Activated naive CD8-positive, alpha-beta T cell (primary cell): ENCODE data around the gene RAB28.
"Not testable (repeated sequence)": the region's sequence is repeated elsewhere in the genome, so short reads cannot be mapped to it uniquely, and the experiment has no call there.

Source experiments
- H3K27ac Mint-ChIP-seq: one replicate; pipeline ENCODE4 v1.8.0; 2021; ENCODE audit warnings: mixed read lengths
- H3K27me3 Mint-ChIP-seq: one replicate; pipeline ENCODE4 v1.8.0; 2021; ENCODE audit warnings: mixed read lengths
- H3K36me3 Mint-ChIP-seq: one replicate; pipeline ENCODE4 v1.8.0; 2021; ENCODE audit warnings: mixed read lengths
- H3K4me1 Mint-ChIP-seq: one replicate; pipeline ENCODE4 v1.8.0; 2021; ENCODE audit warnings: low read depth, mixed read lengths
- H3K4me3 Mint-ChIP-seq: one replicate; pipeline ENCODE4 v1.8.0; 2021; ENCODE audit warnings: mild to moderate bottlenecking, mixed read lengths
- H3K9me3 Mint-ChIP-seq: one replicate; pipeline ENCODE4 v1.8.0; 2021; ENCODE audit warnings: low read depth, mixed read lengths

The RAB28 gene

GRCh38 chr4:13445841-13446790 is 38.0 kb downstream of the RAB28 start:
- H3K27ac Mint-ChIP-seq: no peak overlapping the region
- no peak overlapping the region for H3K4me3 Mint-ChIP-seq

GRCh38 chr4:13441506-13441905 is 42.6 kb downstream of the RAB28 start:
- Mint-ChIP-seq H3K9me3 (peaks cover 19% of the 10 kb centered on the region), H3K4me1 (peaks cover 3% of the 10 kb centered on the region), H3K27me3 (no peaks in the 10 kb centered on the region), H3K27ac (no peak overlapping the region), H3K4me3 (no peak overlapping the region), H3K36me3 (peaks cover 31% of the 10 kb centered on the region)

More at GRCh38 chr4:13445841-13446790, 38.0 kb downstream of the RAB28 start:
- Mint-ChIP-seq H3K9me3 (peaks cover 5% of the 10 kb centered on the region), H3K27me3 (no peaks in the 10 kb centered on the region), H3K36me3 (peaks cover 28% of the 10 kb centered on the region), H3K4me1 (peaks cover 2% of the 10 kb centered on the region)

GRCh38 chr4:13436962-13437361 is 47.2 kb downstream of the RAB28 start:
- Mint-ChIP-seq H3K4me3 (no peak overlapping the region), H3K4me1 (peaks cover 32% of the 10 kb centered on the region), H3K27ac (no peak overlapping the region), H3K9me3 (peaks cover 19% of the 10 kb centered on the region), H3K27me3 (no peaks in the 10 kb centered on the region), H3K36me3 (peaks cover 28% of the 10 kb centered on the region)

- H3K9me3 Mint-ChIP-seq: peaks cover 15% of the 10 kb centered on the region
- no peak overlapping the region for H3K27ac Mint-ChIP-seq
- peaks cover 37% of the 10 kb centered on the region for H3K4me1 Mint-ChIP-seq
- H3K36me3 Mint-ChIP-seq: peaks cover 29% of the 10 kb centered on the region
- H3K4me3 Mint-ChIP-seq: no peak overlapping the region
- H3K27me3 Mint-ChIP-seq: no peaks in the 10 kb centered on the region
Observed at GRCh38 chr4:13432453-13432852, 51.7 kb downstream of the RAB28 start.

- peaks cover 32% of the 10 kb centered on the region for H3K4me1 Mint-ChIP-seq
- H3K9me3 Mint-ChIP-seq: peaks cover 3% of the 10 kb centered on the region
- H3K27ac Mint-ChIP-seq: no peak overlapping the region
- H3K27me3 Mint-ChIP-seq: no peaks in the 10 kb centered on the region
- no peak overlapping the region for H3K4me3 Mint-ChIP-seq
- H3K36me3 Mint-ChIP-seq: peaks cover 19% of the 10 kb centered on the region
Observed at GRCh38 chr4:13430834-13431568, 53.1 kb downstream of the RAB28 start.

- Mint-ChIP-seq H3K27ac (no peak overlapping the region), H3K9me3 (peaks cover 7% of the 10 kb centered on the region), H3K27me3 (no peaks in the 10 kb centered on the region)
Observed at GRCh38 chr4:13427599-13428325, 56.4 kb downstream of the RAB28 start.

GRCh38 chr4:13415068-13415785 is 68.9 kb downstream of the RAB28 start:
- Mint-ChIP-seq H3K27me3 (no peaks in the 10 kb centered on the region), H3K36me3 (peaks cover 27% of the 10 kb centered on the region), H3K4me3 (peak overlapping the region; percentile 9), H3K27ac (no peak overlapping the region), H3K9me3 (peaks cover 9% of the 10 kb centered on the region), H3K4me1 (peaks cover 36% of the 10 kb centered on the region)

More at GRCh38 chr4:13427599-13428325, 56.4 kb downstream of the RAB28 start:
- H3K4me1 Mint-ChIP-seq: peaks cover 9% of the 10 kb centered on the region
- H3K36me3 Mint-ChIP-seq: peaks cover 31% of the 10 kb centered on the region
- no peak overlapping the region for H3K4me3 Mint-ChIP-seq

GRCh38 chr4:13413729-13414437 is 70.3 kb downstream of the RAB28 start:
- peaks cover 33% of the 10 kb centered on the region for H3K4me1 Mint-ChIP-seq
- no peak overlapping the region for H3K4me3 Mint-ChIP-seq
- no peak overlapping the region for H3K27ac Mint-ChIP-seq
- H3K27me3 Mint-ChIP-seq: no peaks in the 10 kb centered on the region
- H3K36me3 Mint-ChIP-seq: peaks cover 25% of the 10 kb centered on the region
- no peaks in the 10 kb centered on the region for H3K9me3 Mint-ChIP-seq

GRCh38 chr4:13411942-13412341 is 72.2 kb downstream of the RAB28 start:
- Mint-ChIP-seq H3K36me3 (peaks cover 26% of the 10 kb centered on the region), H3K9me3 (no peaks in the 10 kb centered on the region), H3K27ac (no peak overlapping the region), H3K4me1 (peaks cover 26% of the 10 kb centered on the region), H3K4me3 (no peak overlapping the region), H3K27me3 (no peaks in the 10 kb centered on the region)

GRCh38 chr4:13409324-13409723 is 74.8 kb downstream of the RAB28 start:
- Mint-ChIP-seq H3K27ac (no peak overlapping the region), H3K27me3 (no peaks in the 10 kb centered on the region), H3K36me3 (peaks cover 16% of the 10 kb centered on the region), H3K4me1 (peaks cover 18% of the 10 kb centered on the region), H3K4me3 (no peak overlapping the region), H3K9me3 (no peaks in the 10 kb centered on the region)

GRCh38 chr4:13406156-13406555 is 78.0 kb downstream of the RAB28 start:
- H3K36me3 Mint-ChIP-seq: peaks cover 19% of the 10 kb centered on the region
- H3K27me3 Mint-ChIP-seq, H3K9me3 Mint-ChIP-seq, H3K4me3 Mint-ChIP-seq, H3K4me1 Mint-ChIP-seq: not testable (repeated sequence)
- peak overlapping the region; percentile 34 for H3K27ac Mint-ChIP-seq

GRCh38 chr4:13403833-13404232 is 80.3 kb downstream of the RAB28 start:
- Mint-ChIP-seq H3K9me3 (no peaks in the 10 kb centered on the region), H3K4me3 (no peak overlapping the region), H3K27ac (no peak overlapping the region), H3K4me1 (no peaks in the 10 kb centered on the region), H3K27me3 (no peaks in the 10 kb centered on the region), H3K36me3 (peaks cover 13% of the 10 kb centered on the region)

- no peak overlapping the region for H3K27ac Mint-ChIP-seq
- no peaks in the 10 kb centered on the region for H3K27me3 Mint-ChIP-seq
- H3K9me3 Mint-ChIP-seq: no peaks in the 10 kb centered on the region
- H3K36me3 Mint-ChIP-seq: peaks cover 13% of the 10 kb centered on the region
- H3K4me1 Mint-ChIP-seq: no peaks in the 10 kb centered on the region
- no peak overlapping the region for H3K4me3 Mint-ChIP-seq
Observed at GRCh38 chr4:13403326-13403725, 80.8 kb downstream of the RAB28 start.

GRCh38 chr4:13399257-13399656 is 84.9 kb downstream of the RAB28 start:
- H3K4me3 Mint-ChIP-seq: no peak overlapping the region
- peaks cover 11% of the 10 kb centered on the region for H3K36me3 Mint-ChIP-seq
- no peaks in the 10 kb centered on the region for H3K9me3 Mint-ChIP-seq
- H3K27me3 Mint-ChIP-seq: no peaks in the 10 kb centered on the region
- no peaks in the 10 kb centered on the region for H3K4me1 Mint-ChIP-seq
- no peak overlapping the region for H3K27ac Mint-ChIP-seq
